H9 (cell line): ENCODE data around the gene PAX8. TPM values are rescaled to one million over a fixed set of nuclear protein-coding genes. Genes with fewer than 3 reads are reported as not detected.

ENCODE experiments used
- DNase-seq: peaks from one replicate; pipeline ENCODE4 v3.0.0-alpha.2; 2017
- H2AFZ ChIP-seq: one replicate; pipeline ENCODE4 v1.6.1; 2013; ENCODE audit warnings: mild to moderate bottlenecking, low read length, control low read depth, moderate library complexity
- H2AK5ac ChIP-seq: 2 replicates; pipeline ENCODE4 v1.6.1; 2013; ENCODE audit warnings: low read length, control low read depth, mixed read lengths; ENCODE audit not compliant: insufficient read length
- H2BK120ac ChIP-seq: one replicate; pipeline ENCODE4 v1.6.1; 2013; ENCODE audit warnings: low read depth, mild to moderate bottlenecking, low read length, control low read depth, inconsistent platforms; ENCODE audit not compliant: poor library complexity, severe bottlenecking
- H2BK12ac ChIP-seq: 2 replicates; pipeline ENCODE4 v1.6.1; 2013; ENCODE audit warnings: low read length, control low read depth, mixed read lengths, low read depth; ENCODE audit not compliant: insufficient read length
- H2BK15ac ChIP-seq: 2 replicates; pipeline ENCODE4 v1.6.1; 2013; ENCODE audit warnings: low read depth, low read length, control low read depth
- H2BK20ac ChIP-seq: one replicate; pipeline ENCODE4 v1.6.1; 2013; ENCODE audit warnings: low read depth, mild to moderate bottlenecking, low read length, control low read depth, inconsistent platforms; ENCODE audit not compliant: poor library complexity, severe bottlenecking
- H2BK5ac ChIP-seq: 2 replicates; pipeline ENCODE4 v1.6.1; 2013; ENCODE audit warnings: low read length, control low read depth, mixed read lengths; ENCODE audit not compliant: insufficient read length
- H3K14ac ChIP-seq: 2 replicates; pipeline ENCODE4 v1.6.1; 2013; ENCODE audit warnings: low read length, control low read depth; ENCODE audit not compliant: insufficient read depth
- H3K18ac ChIP-seq: 2 replicates; pipeline ENCODE4 v1.6.1; 2013; ENCODE audit warnings: low read depth, mild to moderate bottlenecking, mixed read lengths, low read length, control low read depth; ENCODE audit not compliant: insufficient read length
- H3K23ac ChIP-seq: 2 replicates; pipeline ENCODE4 v1.6.1; 2013; ENCODE audit warnings: low read length, control low read depth, mixed read lengths, low read depth; ENCODE audit not compliant: insufficient read length
- H3K23me2 ChIP-seq: 2 replicates; pipeline ENCODE4 v1.6.1; 2013; ENCODE audit warnings: low read depth, mild to moderate bottlenecking, mixed read lengths, low read length, control low read depth; ENCODE audit not compliant: insufficient read length, poor library complexity, severe bottlenecking
- H3K27ac ChIP-seq: 2 replicates; pipeline ENCODE4 v1.5.1; 2013; ENCODE audit warnings: low read length, control low read depth, mixed read lengths, low read depth; ENCODE audit not compliant: insufficient read length
- H3K27me3 ChIP-seq: 2 replicates; pipeline ENCODE4 v1.6.1; 2013; ENCODE audit warnings: low read length, control low read depth, inconsistent platforms; ENCODE audit not compliant: insufficient read depth
- H3K4ac ChIP-seq: 2 replicates; pipeline ENCODE4 v1.6.1; 2013; ENCODE audit warnings: low read depth, mild to moderate bottlenecking, control low read depth, inconsistent platforms, low read length, moderate library complexity
- H3K4me1 ChIP-seq: 2 replicates; pipeline ENCODE4 v1.6.1; 2013; ENCODE audit warnings: low read length, control low read depth, inconsistent platforms; ENCODE audit not compliant: insufficient read depth
- H3K4me2 ChIP-seq: 2 replicates; pipeline ENCODE4 v1.6.1; 2013; ENCODE audit warnings: low read length, control low read depth, mixed read lengths; ENCODE audit not compliant: insufficient read length, insufficient read depth
- H3K56ac ChIP-seq: 2 replicates; pipeline ENCODE4 v1.6.1; 2013; ENCODE audit warnings: low read depth, mild to moderate bottlenecking, mixed read lengths, low read length, control low read depth; ENCODE audit not compliant: insufficient read length
- H3K79me1 ChIP-seq: 2 replicates; pipeline ENCODE4 v1.6.1; 2013; ENCODE audit warnings: low read depth, mild to moderate bottlenecking, moderate library complexity, low read length, control low read depth, inconsistent platforms; ENCODE audit not compliant: insufficient read depth, poor library complexity, severe bottlenecking
- H3K79me2 ChIP-seq: 2 replicates; pipeline ENCODE4 v1.6.1; 2013; ENCODE audit warnings: low read length, control low read depth, inconsistent platforms; ENCODE audit not compliant: insufficient read depth
- H3K9ac ChIP-seq: 2 replicates; pipeline ENCODE4 v1.6.1; 2013; ENCODE audit warnings: low read length, control low read depth, mixed read lengths; ENCODE audit not compliant: insufficient read length; ENCODE audit errors: extremely low read depth
- H3K9me3 ChIP-seq: one replicate; pipeline ENCODE4 v1.6.1; 2013; ENCODE audit warnings: low read depth, low read length, inconsistent platforms; ENCODE audit not compliant: control insufficient read depth
- H3T11ph ChIP-seq: one replicate; pipeline ENCODE4 v1.6.1; 2013; ENCODE audit warnings: mild to moderate bottlenecking, low read length, control low read depth, inconsistent platforms
- H4K20me1 ChIP-seq: one replicate; pipeline ENCODE4 v1.6.1; 2013; ENCODE audit not compliant: control insufficient read depth, insufficient read length, insufficient read depth
- H4K5ac ChIP-seq: 2 replicates; pipeline ENCODE4 v1.6.1; 2013; ENCODE audit warnings: low read depth, mild to moderate bottlenecking, mixed read lengths, low read length, control low read depth; ENCODE audit not compliant: insufficient read length
- H4K8ac ChIP-seq: replicated peaks from 2 replicates; pipeline ENCODE4 v1.6.1; 2013; ENCODE audit warnings: low read length, control low read depth, mixed read lengths, low read depth; ENCODE audit not compliant: insufficient read length
- H4K91ac ChIP-seq: 2 replicates; pipeline ENCODE4 v1.6.1; 2013; ENCODE audit warnings: low read depth, mild to moderate bottlenecking, moderate library complexity, mixed read lengths, low read length, control low read depth; ENCODE audit not compliant: insufficient read length
- H3K27ac Mint-ChIP-seq, 3 experiments: 2 replicates in 2 of 3; 3 replicates in 1 of 3; pipeline ENCODE4 v1.8.0; 2020 to 2021; ENCODE audit warnings: mixed read lengths in 3 of 3, mild to moderate bottlenecking in 1 of 3, moderate library complexity in 1 of 3
- H3K27me3 Mint-ChIP-seq: 2 replicates; pipeline ENCODE4 v1.8.0; 2021; ENCODE audit warnings: low read depth, mild to moderate bottlenecking, moderate library complexity, mixed read lengths
- H3K36me3 Mint-ChIP-seq, 3 experiments: 2 replicates in 2 of 3; 3 replicates in 1 of 3; pipeline ENCODE4 v1.8.0; 2020 to 2021; ENCODE audit warnings: low read depth in 3 of 3, mixed read lengths in 3 of 3; ENCODE audit not compliant: insufficient read depth in 1 of 3
- H3K4me1 Mint-ChIP-seq, 2 experiments: 2 replicates each; pipeline ENCODE4 v1.8.0; 2020; ENCODE audit warnings: mixed read lengths in 2 of 2
- H3K4me3 Mint-ChIP-seq, 2 experiments: 2 replicates in 1 of 2; 3 replicates in 1 of 2; pipeline ENCODE4 v1.8.0; 2020 to 2021; ENCODE audit warnings: mild to moderate bottlenecking in 2 of 2, mixed read lengths in 2 of 2, moderate library complexity in 1 of 2
- H3K9me3 Mint-ChIP-seq, 2 experiments: 2 replicates in 1 of 2; 3 replicates in 1 of 2; pipeline ENCODE4 v1.8.0; 2020; ENCODE audit warnings: mild to moderate bottlenecking in 2 of 2, mixed read lengths in 2 of 2, moderate library complexity in 1 of 2
- WGBS: extraction: QIAGEN DNeasy Blood & Tissue Kit; methylation state at CpG from one replicate; pipeline ENCODE4 v1.1.7; 2013; ENCODE audit warnings: missing lambda C conversion rate, low lambda C conversion rate, mixed read lengths; ENCODE audit not compliant: insufficient read length; ENCODE audit errors: extremely low coverage; 5-methylcytosine and 5-hydroxymethylcytosine counted together
- total RNA-seq: library from RNA; stranded (reverse); gene quantifications from 2 replicates; pipeline ENCODE4 v1.2.1, GENCODE V29; 2021
- TF ChIP-seq, protein P1 (sequence below): fragments of 200-600 bp; sonication (generic); conservative IDR thresholded peaks from 3 replicates; pipeline ENCODE4 v1.8.0; 2021; ENCODE audit warnings: antibody characterized with exemption, mild to moderate bottlenecking

Gene PAX8
- total RNA-seq, 1 experiment from 2014 or later: not detected

DNA sequence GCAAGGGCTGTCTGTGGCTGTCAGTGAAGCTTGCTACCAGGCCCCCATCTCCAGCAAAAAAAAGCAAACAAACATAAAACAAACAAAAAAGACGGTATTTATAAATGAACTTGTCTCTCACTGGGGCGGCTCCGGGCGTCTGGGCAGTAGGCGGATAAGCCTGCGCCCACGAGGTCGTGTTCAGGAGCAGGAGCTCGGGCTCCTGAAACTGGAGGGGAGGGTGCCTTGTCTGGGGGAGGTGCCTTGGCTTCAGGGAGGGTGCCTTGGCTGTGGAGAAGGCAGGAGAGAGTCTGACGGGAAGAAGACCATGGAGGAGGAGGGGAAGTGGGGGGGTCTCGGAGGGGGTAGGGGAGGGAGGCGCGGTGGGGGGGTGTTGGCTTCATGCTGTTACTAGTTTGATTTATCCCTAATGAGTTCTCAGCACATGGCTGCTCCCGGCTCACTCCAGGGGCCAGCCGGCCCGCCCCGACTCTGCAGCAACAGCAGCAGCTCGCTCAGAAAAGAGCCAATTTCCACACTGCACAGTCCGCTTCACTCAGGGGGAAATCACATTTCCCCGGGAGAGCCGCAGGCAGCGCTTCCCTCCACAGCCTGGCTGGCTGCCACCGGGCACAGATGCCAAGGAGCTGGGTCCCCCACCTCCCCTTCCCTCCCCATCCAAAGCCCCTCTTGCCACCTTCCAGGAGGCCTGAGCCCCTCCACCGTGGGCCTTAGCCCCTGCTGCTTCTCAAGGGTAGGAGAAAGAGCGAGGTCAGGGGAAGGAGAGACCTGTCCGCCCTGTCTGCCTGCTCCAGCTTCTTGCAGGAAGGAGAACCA lies 66.3 kb downstream of the PAX8 start:
- H3K79me2 ChIP-seq: no peaks in the 10 kb centered on the region
- no peak overlapping the region for H2BK15ac ChIP-seq
- DNase-seq: no peak
- no CpG with 5 or more reads among the region's 26 CpGs for WGBS
- no peak overlapping the region for H3K18ac ChIP-seq
- no peak overlapping the region for H3K4ac ChIP-seq
- H3K9me3 ChIP-seq: no peaks in the 10 kb centered on the region
- H3K9ac ChIP-seq: no peak overlapping the region
- H4K5ac ChIP-seq: no peak overlapping the region
- no peaks in the 10 kb centered on the region for H3K23me2 ChIP-seq
- no peak overlapping the region for H2BK20ac ChIP-seq
- H3T11ph ChIP-seq: no peak overlapping the region
- no peak overlapping the region for H2AK5ac ChIP-seq
- no peak overlapping the region for H2BK5ac ChIP-seq
- no peak overlapping the region for H3K23ac ChIP-seq
- TF ChIP-seq, protein P1, sequence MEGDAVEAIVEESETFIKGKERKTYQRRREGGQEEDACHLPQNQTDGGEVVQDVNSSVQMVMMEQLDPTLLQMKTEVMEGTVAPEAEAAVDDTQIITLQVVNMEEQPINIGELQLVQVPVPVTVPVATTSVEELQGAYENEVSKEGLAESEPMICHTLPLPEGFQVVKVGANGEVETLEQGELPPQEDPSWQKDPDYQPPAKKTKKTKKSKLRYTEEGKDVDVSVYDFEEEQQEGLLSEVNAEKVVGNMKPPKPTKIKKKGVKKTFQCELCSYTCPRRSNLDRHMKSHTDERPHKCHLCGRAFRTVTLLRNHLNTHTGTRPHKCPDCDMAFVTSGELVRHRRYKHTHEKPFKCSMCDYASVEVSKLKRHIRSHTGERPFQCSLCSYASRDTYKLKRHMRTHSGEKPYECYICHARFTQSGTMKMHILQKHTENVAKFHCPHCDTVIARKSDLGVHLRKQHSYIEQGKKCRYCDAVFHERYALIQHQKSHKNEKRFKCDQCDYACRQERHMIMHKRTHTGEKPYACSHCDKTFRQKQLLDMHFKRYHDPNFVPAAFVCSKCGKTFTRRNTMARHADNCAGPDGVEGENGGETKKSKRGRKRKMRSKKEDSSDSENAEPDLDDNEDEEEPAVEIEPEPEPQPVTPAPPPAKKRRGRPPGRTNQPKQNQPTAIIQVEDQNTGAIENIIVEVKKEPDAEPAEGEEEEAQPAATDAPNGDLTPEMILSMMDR: no peak
- H4K20me1 ChIP-seq: no peaks in the 10 kb centered on the region
- H3K4me1 ChIP-seq: no peaks in the 10 kb centered on the region; the same call in 1 of the 2 replicates
- no peaks in the 10 kb centered on the region for H3K27me3 ChIP-seq
- Mint-ChIP-seq H3K4me3 (no peak overlapping the region), H3K27ac (no peak overlapping the region), H3K9me3 (no peaks in the 10 kb centered on the region; a peak in 1 of 5 replicates), H3K36me3 (no peaks in the 10 kb centered on the region), H3K27me3 (peaks cover 6% of the 10 kb centered on the region), H3K4me1 (peaks cover 22 to 42% of the 10 kb centered on the region in 2 experiments)
- H4K8ac ChIP-seq: no peak overlapping the region
- no peak overlapping the region for H3K56ac ChIP-seq
- H2BK120ac ChIP-seq: no peak overlapping the region
- no peaks in the 10 kb centered on the region for H3K79me1 ChIP-seq
- H2BK12ac ChIP-seq: no peak overlapping the region
- no peak overlapping the region for H2AFZ ChIP-seq
- no peak overlapping the region for H3K27ac ChIP-seq
- H3K4me2 ChIP-seq: no peak overlapping the region
- no peak overlapping the region for H4K91ac ChIP-seq
- no peak overlapping the region for H3K14ac ChIP-seq
